Nucleus accumbens (tissue), 56 donors: ENCODE measurements around the gene PNMA1.
A peak's percentile ranks its signal among the peaks of the same experiment; 100 is the strongest.

Experiments
- DNase-seq, 56 donors: peaks; one replicate each; lab custom pipeline; 2025; lab: John Stamatoyannopoulos, UW

The PNMA1 gene

GRCh38 chr14:73685328-73685727 is 28.9 kb downstream of the PNMA1 start:
- no peak for DNase-seq

- DNase-seq, result no peak
Observed at GRCh38 chr14:73684627-73685026, 29.6 kb downstream of the PNMA1 start.

GRCh38 chr14:73680821-73681220 is 33.4 kb downstream of the PNMA1 start:
- no peak for DNase-seq

GRCh38 chr14:73678698-73679097 is 35.5 kb downstream of the PNMA1 start:
- no peak for DNase-seq

GRCh38 chr14:73674986-73675385 is 39.2 kb downstream of the PNMA1 start:
- no peak for DNase-seq

- no peak for DNase-seq
Observed at GRCh38 chr14:73667854-73668253, 46.3 kb downstream of the PNMA1 start.

GRCh38 chr14:73666583-73666982 is 47.6 kb downstream of the PNMA1 start:
- no peak for DNase-seq

GRCh38 chr14:73665130-73665529 is 49.1 kb downstream of the PNMA1 start:
- DNase-seq, result no peak

GRCh38 chr14:73663548-73664212 is 50.5 kb downstream of the PNMA1 start:
- DNase-seq, result peak in 3 of 56 donors; percentile 2 to 32 (median 9)

GRCh38 chr14:73662487-73662943 is 51.7 kb downstream of the PNMA1 start:
- DNase-seq, result peak in 7 of 56 donors; percentile 1 to 21 (median 8)

GRCh38 chr14:73661872-73662271 is 52.3 kb downstream of the PNMA1 start:
- DNase-seq, result no peak
